HG03175 (cell line): ENCODE measurements around the gene COBL.

ENCODE experiments used
- ATAC-seq: cut with Tn5 transposase; IDR thresholded peaks from one replicate; pipeline ENCODE4 v1.9.1; 2021; ENCODE audit warnings: mild to moderate bottlenecking, moderate library complexity; ENCODE audit not compliant: unreplicated experiment

COBL gene

GRCh38 chr7:51064688-51065087 lies 251.9 kb downstream of the COBL start:
- ATAC-seq, result no peak

GRCh38 chr7:51062222-51062987 lies 254.2 kb downstream of the COBL start:
- no peak for ATAC-seq

GRCh38 chr7:51060536-51060935 lies 256.1 kb downstream of the COBL start:
- ATAC-seq, result no peak

- no peak for ATAC-seq
Measured at GRCh38 chr7:51059504-51060142, 257.0 kb downstream of the COBL start.

GRCh38 chr7:51058764-51059163 lies 257.8 kb downstream of the COBL start:
- ATAC-seq, result no peak

GRCh38 chr7:51055039-51055840 lies 261.4 kb downstream of the COBL start:
- no peak for ATAC-seq

- ATAC-seq, result no peak
Measured at GRCh38 chr7:51054231-51054630, 262.4 kb downstream of the COBL start.

- no peak for ATAC-seq
Measured at GRCh38 chr7:51053160-51053925, 263.3 kb downstream of the COBL start.

GRCh38 chr7:51046482-51046881 lies 270.1 kb downstream of the COBL start:
- no peak for ATAC-seq

- no peak for ATAC-seq
Measured at GRCh38 chr7:51046103-51046466, 270.5 kb downstream of the COBL start.

- ATAC-seq, result no peak
Measured at GRCh38 chr7:51045319-51046102, 271.1 kb downstream of the COBL start.

- no peak for ATAC-seq
Measured at GRCh38 chr7:51043461-51043860, 273.1 kb downstream of the COBL start.

GRCh38 chr7:51040787-51041186 lies 275.8 kb downstream of the COBL start:
- ATAC-seq, result no peak

GRCh38 chr7:51038573-51038972 lies 278.0 kb downstream of the COBL start:
- no peak for ATAC-seq

- ATAC-seq, result no peak
Measured at GRCh38 chr7:51035716-51036115, 280.9 kb downstream of the COBL start.

- no peak for ATAC-seq
Measured at GRCh38 chr7:51034521-51035264, 281.9 kb downstream of the COBL start.

GRCh38 chr7:51033727-51034520 lies 282.7 kb downstream of the COBL start:
- ATAC-seq, result no peak

- ATAC-seq, result no peak
Measured at GRCh38 chr7:51031791-51032515, 284.7 kb downstream of the COBL start.
